HepG2 (cell line): ENCODE data around the gene CELF2. TPM values are rescaled to one million over a fixed set of nuclear protein-coding genes. Genes with fewer than 3 reads are reported as not detected.

Experiments used
- ATAC-seq: fragments of 200-7000 bp; cut with Tn5 transposase; 3 replicates; pipeline ENCODE4 v1.9.1; 2020; ENCODE audit warnings: mild to moderate bottlenecking, moderate library complexity
- BruUV-seq: library from RNA; stranded (reverse); fragments of 400-500 nt; replicated peaks from 2 replicates; lab custom pipeline; 2021; lab: Mats Ljungman, UMichigan
- CTCF ChIA-PET: fragments of 300-600 bp; formaldehyde crosslinking; extraction: SDS; loops from one replicate; lab custom pipeline; 2021; ENCODE audit warnings: low total read pairs, inconsistent platforms, low intra/inter-chr PET ratio; lab: Yijun Ruan, JAX
- POLR2A ChIA-PET: fragments of 350-600 bp; sonication (Branson Sonifier 250); formaldehyde crosslinking; loops from one replicate; lab custom pipeline; 2020; ENCODE audit warnings: antibody characterized with exemption, inconsistent platforms; lab: Yijun Ruan, JAX
- DNase-seq: peaks from one replicate; pipeline ENCODE4 v3.0.0-alpha.2; 2015; ENCODE audit warnings: low spot score
- FAIRE-seq: peaks from 3 replicates; lab custom pipeline; 2011; peaks lifted over from hg19 to GRCh38; lab: Jason Lieb, UNC
- H2AFZ ChIP-seq: one replicate; pipeline ENCODE4 v1.6.1; 2011; ENCODE audit warnings: low read length, inconsistent platforms
- H3K27ac ChIP-seq: fragments of 300-600 bp; 3 replicates; pipeline ENCODE4 v1.8.0; 2011; ENCODE audit warnings: mixed run types, mild to moderate bottlenecking, mixed read lengths, low read length, inconsistent platforms; ENCODE audit not compliant: insufficient read depth; ENCODE audit errors: extremely low read length
- H3K27me3 ChIP-seq, 2 experiments: fragments of 200-600 bp in 1 of 2; 2 replicates in 1 of 2; 3 replicates in 1 of 2; pipeline versions ENCODE4 v1.6.0 to v1.8.0; 2011; ENCODE audit warnings: low read length in 2 of 2, mild to moderate bottlenecking in 2 of 2, moderate library complexity in 2 of 2, inconsistent platforms in 1 of 2; ENCODE audit not compliant: insufficient read depth in 2 of 2, control insufficient read depth in 1 of 2
- H3K36me3 ChIP-seq, 2 experiments: fragments of 200-600 bp in 1 of 2; replicated peaks in 1 of 2; 2 replicates in 1 of 2; 3 replicates in 1 of 2; pipeline versions ENCODE4 v1.5.1 to v1.8.0; 2011; ENCODE audit warnings: low read length in 2 of 2, inconsistent platforms in 1 of 2; ENCODE audit not compliant: insufficient read depth in 2 of 2, control insufficient read depth in 1 of 2
- H3K4me1 ChIP-seq: 2 replicates; pipeline ENCODE4 v1.5.1; 2012; ENCODE audit warnings: low read length, inconsistent platforms; ENCODE audit not compliant: insufficient read depth
- H3K4me2 ChIP-seq: 2 replicates; pipeline ENCODE4 v1.6.0; 2011; ENCODE audit warnings: low read depth, low read length, inconsistent platforms
- H3K4me3 ChIP-seq, 3 experiments: fragments of 200-600 bp in 1 of 3; sonication (generic), shearing (Covaris generic) in 1 of 3; replicated peaks in 1 of 3; 2 replicates each; pipeline ENCODE4 v1.5.1; 2011 to 2016; ENCODE audit warnings: low read length in 3 of 3, inconsistent platforms in 2 of 3, low read depth in 2 of 3, mild to moderate bottlenecking in 2 of 3, control low read depth in 1 of 3, mixed read lengths in 1 of 3; ENCODE audit not compliant: insufficient read depth in 1 of 3
- H3K79me2 ChIP-seq: one replicate; pipeline ENCODE4 v1.6.1; 2011; ENCODE audit warnings: low read length, inconsistent platforms; ENCODE audit not compliant: insufficient read depth
- H3K9ac ChIP-seq: 2 replicates; pipeline ENCODE4 v1.6.0; 2011; ENCODE audit warnings: mild to moderate bottlenecking, low read depth, low read length, inconsistent platforms; ENCODE audit not compliant: insufficient read depth
- H3K9me3 ChIP-seq: 2 replicates; pipeline ENCODE4 v1.5.1; 2012; ENCODE audit warnings: mild to moderate bottlenecking, low read length
- H4K20me1 ChIP-seq: 2 replicates; pipeline ENCODE4 v1.6.0; 2011; ENCODE audit warnings: inconsistent platforms, mild to moderate bottlenecking, low read length, moderate library complexity; ENCODE audit not compliant: insufficient read depth
- AGO2 ChIP-seq: fragments of 200-400 bp; formaldehyde crosslinking; optimal IDR thresholded peaks from 2 replicates; pipeline ENCODE3; 2017; ENCODE audit warnings: mild to moderate bottlenecking, low read depth, low read length, moderate library complexity
- HES4 ChIP-seq: sonication (generic); formaldehyde crosslinking; IDR thresholded peaks from 2 replicates; pipeline ENCODE4 v1.9.0; 2021; ENCODE audit warnings: mild to moderate bottlenecking, missing genetic modification reagents, borderline replicate concordance
- MED8 ChIP-seq: sonication (generic); formaldehyde crosslinking; IDR thresholded peaks from 2 replicates; pipeline ENCODE4 v1.8.1; 2023; ENCODE audit warnings: mild to moderate bottlenecking, missing genetic modification reagents; ENCODE audit not compliant: insufficient replicate concordance
- MEF2D ChIP-seq: sonication (generic); formaldehyde crosslinking; IDR thresholded peaks from 2 replicates; pipeline ENCODE4 v1.5.1; 2020; ENCODE audit warnings: mild to moderate bottlenecking, missing genetic modification reagents
- MIXL1 ChIP-seq: IDR thresholded peaks from 2 replicates; pipeline ENCODE4 v1.6.1; 2016
- MTA3 ChIP-seq: sonication (generic); formaldehyde crosslinking; IDR thresholded peaks from 2 replicates; pipeline ENCODE4 v1.4.0; 2020; ENCODE audit warnings: missing genetic modification reagents
- POLR2AphosphoS5 ChIP-seq: IDR thresholded peaks from 2 replicates; pipeline ENCODE4 v1.6.1; 2012; ENCODE audit warnings: low read depth, low read length
- SMARCC2 ChIP-seq: fragments of 450-650 bp; IDR thresholded peaks from 2 replicates; pipeline ENCODE4 v1.6.1; 2017; ENCODE audit warnings: antibody characterized with exemption, mild to moderate bottlenecking
- TRIM24 ChIP-seq: sonication (generic); formaldehyde crosslinking; IDR thresholded peaks from 2 replicates; pipeline ENCODE4 v1.8.0; 2022; ENCODE audit warnings: mild to moderate bottlenecking, missing genetic modification reagents
- ZNF207 ChIP-seq: fragments of 450-650 bp; IDR thresholded peaks from 2 replicates; pipeline ENCODE4 v1.6.1; 2016; ENCODE audit warnings: antibody characterized with exemption, borderline replicate concordance
- WGBS: methylation state at CpG from one replicate; pipeline ENCODE4 v1.1.6; 2017; ENCODE audit warnings: low lambda C conversion rate; 5-methylcytosine and 5-hydroxymethylcytosine counted together
- in situ Hi-C: cut with HindIII; loops from 2 replicates; pipeline ENCODE4 v1.10.0; 2017; ENCODE audit warnings: low pct_unique_long_range_greater_than_20kb; ENCODE audit not compliant: extremely low pct_ligation_motif_present
- intact Hi-C: fragments of 100-400 bp; cut with micrococcal nuclease; formaldehyde crosslinking; loops from one replicate; pipeline ENCODE4 v1.10.0; 2022; ENCODE audit not compliant: unreplicated experiment
- polyA plus RNA-seq, 8 experiments: library from polyadenylated mRNA; depleted of rRNA in 3 of 8; stranded (reverse) in 7 of 8; unstranded in 1 of 8; fragments of >200 nt; fragmentation: Illumina TruSeq in 4 of 8; extraction: Trizol in 4 of 8; gene quantifications; 2 replicates each; pipeline versions ENCODE4 v1.2.1 to v1.2.3, GENCODE V29; 2011 to 2016; ENCODE audit warnings: low read depth in 4 of 8, missing spikeins in 1 of 8, mixed read lengths in 1 of 8; ENCODE audit not compliant: insufficient read depth in 1 of 8
- total RNA-seq, 5 experiments: library from RNA; depleted of rRNA; stranded (reverse); fragments of >200 nt; fragmentation: Illumina TruSeq; extraction: Trizol; gene quantifications; 2 replicates each; pipeline ENCODE4 v1.2.3, GENCODE V29; 2016; ENCODE audit warnings: low read depth in 1 of 5
- TF ChIP-seq, protein P1 (sequence below): IDR thresholded peaks from 2 replicates; pipeline ENCODE4 v1.6.1; 2012; ENCODE audit warnings: inconsistent platforms
- TF ChIP-seq, protein P2 (sequence below): IDR thresholded peaks from 2 replicates; pipeline ENCODE4 v1.6.1; 2016; ENCODE audit warnings: low read depth, control low read depth

The CELF2 gene
- total and polyA plus RNA-seq, 2 of the 13 experiments (the other 11 are each of a cell fraction or from before 2014, with no cell fraction given): not detected

DNA sequence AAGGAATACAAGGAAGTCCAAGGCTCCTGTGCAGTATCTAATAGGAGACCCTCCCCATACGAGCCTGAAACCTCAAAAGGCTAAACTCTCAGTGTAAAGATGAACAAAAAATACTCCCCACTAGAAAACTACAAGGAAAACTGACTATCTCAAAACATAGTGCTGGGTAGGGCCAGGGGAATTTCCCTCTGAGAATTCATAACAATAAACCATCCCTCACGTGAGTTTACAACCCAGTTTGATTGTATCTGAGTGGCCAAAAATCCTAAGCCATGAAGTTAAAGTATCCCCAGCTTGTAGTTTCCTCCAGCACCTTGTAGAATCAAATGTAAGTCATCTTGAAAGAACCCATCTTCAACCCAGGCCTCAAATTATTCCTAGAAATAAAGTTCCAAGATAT is 293.4 kb downstream of the CELF2 start (continued):
- TF ChIP-seq, protein P1, sequence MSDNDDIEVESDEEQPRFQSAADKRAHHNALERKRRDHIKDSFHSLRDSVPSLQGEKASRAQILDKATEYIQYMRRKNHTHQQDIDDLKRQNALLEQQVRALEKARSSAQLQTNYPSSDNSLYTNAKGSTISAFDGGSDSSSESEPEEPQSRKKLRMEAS: no peak
- TF ChIP-seq ZNF207 (no peak), AGO2 (no peak)
- TF ChIP-seq, all 625 proteins: peak for 0

DNA sequence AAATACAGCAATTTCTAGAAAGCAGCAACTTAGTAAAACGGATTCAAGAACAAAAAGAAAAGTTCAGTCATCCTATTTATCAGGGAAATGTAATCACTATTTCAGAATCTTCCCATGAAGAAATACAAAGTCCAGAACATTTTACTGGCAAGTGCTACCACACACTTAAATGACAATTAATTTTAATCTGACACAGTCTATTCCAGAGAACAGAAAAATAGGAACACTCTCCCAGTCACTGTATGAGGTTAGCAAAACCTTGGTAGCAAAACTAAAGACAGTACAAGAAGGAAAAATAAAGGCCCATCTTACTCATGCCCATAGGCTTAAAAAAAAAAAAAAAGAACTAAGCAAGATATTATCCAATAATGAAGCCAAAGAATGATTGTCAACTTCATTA is 295.8 kb downstream of the CELF2 start:
- H3K27me3 ChIP-seq: peaks cover 1 to 21% of the 10 kb centered on the region in 2 experiments; a peak in 3 of 5 replicates
- TF ChIP-seq TRIM24 (CRISPR knock-in tag) (no peak), MEF2D (CRISPR knock-in tag) (no peak), POLR2AphosphoS5 (no peak), SMARCC2 (no peak), MIXL1 (CRISPR knock-in tag) (no peak), MTA3 (no peak), HES4 (CRISPR knock-in tag) (no peak), MED8 (CRISPR knock-in tag) (no peak)
- TF ChIP-seq, protein P2, sequence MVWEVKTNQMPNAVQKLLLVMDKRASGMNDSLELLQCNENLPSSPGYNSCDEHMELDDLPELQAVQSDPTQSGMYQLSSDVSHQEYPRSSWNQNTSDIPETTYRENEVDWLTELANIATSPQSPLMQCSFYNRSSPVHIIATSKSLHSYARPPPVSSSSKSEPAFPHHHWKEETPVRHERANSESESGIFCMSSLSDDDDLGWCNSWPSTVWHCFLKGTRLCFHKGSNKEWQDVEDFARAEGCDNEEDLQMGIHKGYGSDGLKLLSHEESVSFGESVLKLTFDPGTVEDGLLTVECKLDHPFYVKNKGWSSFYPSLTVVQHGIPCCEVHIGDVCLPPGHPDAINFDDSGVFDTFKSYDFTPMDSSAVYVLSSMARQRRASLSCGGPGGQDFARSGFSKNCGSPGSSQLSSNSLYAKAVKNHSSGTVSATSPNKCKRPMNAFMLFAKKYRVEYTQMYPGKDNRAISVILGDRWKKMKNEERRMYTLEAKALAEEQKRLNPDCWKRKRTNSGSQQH (CRISPR knock-in tag): no peak
- TF ChIP-seq, all 625 proteins: peak for 0
- ChIA-PET CTCF (no interaction called here), POLR2A (no interaction called here)
- BruUV-seq: no TSS peak
- no peak for FAIRE-seq
- H3K9ac ChIP-seq: no peak overlapping the region
- intact Hi-C loops: no loop called here
- 2% methylated on average over 1 of the region's 1 CpG for WGBS
- no peak overlapping the region for H3K4me3 ChIP-seq
- no peak overlapping the region for H3K27ac ChIP-seq
- H3K79me2 ChIP-seq: no peaks in the 10 kb centered on the region
- no peaks in the 10 kb centered on the region for H3K4me1 ChIP-seq
- no peaks in the 10 kb centered on the region for H4K20me1 ChIP-seq
- no peak overlapping the region for H2AFZ ChIP-seq
- no peak for ATAC-seq
- in situ Hi-C loops: no loop called here
- no peaks in the 10 kb centered on the region for H3K36me3 ChIP-seq
- no peaks in the 10 kb centered on the region for H3K9me3 ChIP-seq
- H3K4me2 ChIP-seq: no peak overlapping the region
- no peak for DNase-seq
